ENCODE data around the gene FREY1.

- TF ChIP-seq CTCF (IDR thresholded peaks at IDR 0.05), result no peak
- TF ChIP-seq POLR2A (IDR thresholded peaks at IDR 0.05), result no peak
These were observed 15.5 kb upstream of the FREY1 start, which contains the start of gene LARGE2 for GRCh38 chr11:45922425-45923082.

Data from Peyer's patch (tissue), 4 donors.